ENCODE measurements around the gene INHBC.
"Not testable (repeated sequence)": the region's sequence is repeated elsewhere in the genome, so short reads cannot be mapped to it uniquely, and the experiment has no call there.

INHBC gene

DNA sequence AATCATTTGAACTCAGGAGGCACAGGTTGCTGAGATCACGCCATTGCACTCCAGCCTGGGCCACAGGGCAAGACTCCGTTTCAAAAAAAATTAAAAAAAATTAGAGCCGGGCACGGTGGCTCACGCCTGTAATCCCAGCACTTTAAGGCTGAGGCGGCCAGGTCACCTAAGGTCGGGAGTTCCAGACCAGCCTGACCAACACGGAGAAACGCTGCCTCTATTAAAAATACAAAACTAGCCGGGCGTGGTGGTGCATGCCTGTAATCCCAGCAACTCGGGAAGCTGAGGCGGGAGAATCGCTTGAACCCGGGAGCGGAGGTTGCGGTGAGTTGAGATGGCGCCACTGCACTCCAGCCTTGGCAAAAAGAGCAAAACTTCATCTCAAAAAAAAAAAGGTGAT, 39.5 kb upstream of the INHBC start:
- Histone ChIP-seq H4K20me1 (ENCODE audit: low read depth, low read length) (no peaks in the 10 kb centered on the region), H3F3A (ENCODE audit: insufficient read depth) (no peaks in the 10 kb centered on the region), H3K9ac (ENCODE audit: low read length) (no peak overlapping the region), H3K4me3 (ENCODE audit: insufficient read depth, low read length, poor library complexity, severe bottlenecking) (no peak overlapping the region), H3K27ac (ENCODE audit: low read depth, low read length) (no peak overlapping the region), H3K36me3 (ENCODE audit: low read length) (no peaks in the 10 kb centered on the region), H3K79me2 (ENCODE audit: insufficient read depth, low read length) (peaks cover 5% of the 10 kb centered on the region; the same call in 1 of the 2 replicates), H2AFZ (ENCODE audit: low read depth, low read length, severe bottlenecking) (no peak overlapping the region), H3K4me2 (ENCODE audit: low read depth, low read length, poor library complexity, severe bottlenecking) (no peak overlapping the region), H3K9me3 (ENCODE audit: insufficient read depth, low read length) (no peaks in the 10 kb centered on the region), H3K9me2 (replicated peaks; ENCODE audit: insufficient read depth, low read length) (no peaks in the 10 kb centered on the region), H3K27me3 (ENCODE audit: low read length) (no peaks in the 10 kb centered on the region)
- TF ChIP-seq, protein P1, sequence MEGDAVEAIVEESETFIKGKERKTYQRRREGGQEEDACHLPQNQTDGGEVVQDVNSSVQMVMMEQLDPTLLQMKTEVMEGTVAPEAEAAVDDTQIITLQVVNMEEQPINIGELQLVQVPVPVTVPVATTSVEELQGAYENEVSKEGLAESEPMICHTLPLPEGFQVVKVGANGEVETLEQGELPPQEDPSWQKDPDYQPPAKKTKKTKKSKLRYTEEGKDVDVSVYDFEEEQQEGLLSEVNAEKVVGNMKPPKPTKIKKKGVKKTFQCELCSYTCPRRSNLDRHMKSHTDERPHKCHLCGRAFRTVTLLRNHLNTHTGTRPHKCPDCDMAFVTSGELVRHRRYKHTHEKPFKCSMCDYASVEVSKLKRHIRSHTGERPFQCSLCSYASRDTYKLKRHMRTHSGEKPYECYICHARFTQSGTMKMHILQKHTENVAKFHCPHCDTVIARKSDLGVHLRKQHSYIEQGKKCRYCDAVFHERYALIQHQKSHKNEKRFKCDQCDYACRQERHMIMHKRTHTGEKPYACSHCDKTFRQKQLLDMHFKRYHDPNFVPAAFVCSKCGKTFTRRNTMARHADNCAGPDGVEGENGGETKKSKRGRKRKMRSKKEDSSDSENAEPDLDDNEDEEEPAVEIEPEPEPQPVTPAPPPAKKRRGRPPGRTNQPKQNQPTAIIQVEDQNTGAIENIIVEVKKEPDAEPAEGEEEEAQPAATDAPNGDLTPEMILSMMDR (IDR thresholded peaks at IDR 0.05; ENCODE audit: insufficient read depth, low read length, poor library complexity, severe bottlenecking) = no peak
- TF ChIP-seq EZH2phosphoT487 (conservative IDR thresholded peaks at IDR 0.05; ENCODE audit: low read length) = no peak

DNA sequence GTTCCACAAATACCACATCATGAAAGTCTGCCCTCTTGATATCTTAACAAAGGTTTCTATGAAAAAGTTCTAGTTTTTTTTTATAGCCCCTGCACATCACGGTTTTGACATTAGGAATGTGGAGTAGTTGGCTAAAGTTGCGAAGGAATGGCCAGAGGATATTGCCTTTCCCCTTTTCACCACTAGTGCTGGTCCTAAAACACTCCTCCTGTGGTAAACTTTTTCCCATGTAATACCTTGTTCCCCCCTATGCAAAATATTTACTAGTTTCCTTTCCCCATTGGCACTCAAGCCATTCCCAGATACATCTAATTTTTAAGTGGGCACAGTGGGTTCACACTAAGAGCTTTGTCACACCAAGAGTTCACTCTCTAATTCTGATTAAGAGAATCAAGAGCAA, 37.1 kb upstream of the INHBC start:
- TF ChIP-seq, protein P1 (IDR thresholded peaks at IDR 0.05; ENCODE audit: insufficient read depth, low read length, poor library complexity, severe bottlenecking) = no peak
- TF ChIP-seq EZH2phosphoT487 (conservative IDR thresholded peaks at IDR 0.05; ENCODE audit: low read length) = no peak
- Histone ChIP-seq H3K79me2 (ENCODE audit: insufficient read depth, low read length) (peaks cover 5% of the 10 kb centered on the region), H3K27me3 (ENCODE audit: low read length) (no peaks in the 10 kb centered on the region), H2AFZ (ENCODE audit: low read depth, low read length, severe bottlenecking) (no peak overlapping the region), H3K9me3 (ENCODE audit: insufficient read depth, low read length) (no peaks in the 10 kb centered on the region), H3K9me2 (replicated peaks; ENCODE audit: insufficient read depth, low read length) (no peaks in the 10 kb centered on the region), H3K4me2 (ENCODE audit: low read depth, low read length, poor library complexity, severe bottlenecking) (no peak overlapping the region), H3K9ac (ENCODE audit: low read length) (no peak overlapping the region), H3K36me3 (ENCODE audit: low read length) (no peaks in the 10 kb centered on the region), H4K20me1 (ENCODE audit: low read depth, low read length) (no peaks in the 10 kb centered on the region), H3F3A (ENCODE audit: insufficient read depth) (no peaks in the 10 kb centered on the region), H3K4me3 (ENCODE audit: insufficient read depth, low read length, poor library complexity, severe bottlenecking) (no peak overlapping the region), H3K27ac (ENCODE audit: low read depth, low read length) (no peak overlapping the region)

DNA sequence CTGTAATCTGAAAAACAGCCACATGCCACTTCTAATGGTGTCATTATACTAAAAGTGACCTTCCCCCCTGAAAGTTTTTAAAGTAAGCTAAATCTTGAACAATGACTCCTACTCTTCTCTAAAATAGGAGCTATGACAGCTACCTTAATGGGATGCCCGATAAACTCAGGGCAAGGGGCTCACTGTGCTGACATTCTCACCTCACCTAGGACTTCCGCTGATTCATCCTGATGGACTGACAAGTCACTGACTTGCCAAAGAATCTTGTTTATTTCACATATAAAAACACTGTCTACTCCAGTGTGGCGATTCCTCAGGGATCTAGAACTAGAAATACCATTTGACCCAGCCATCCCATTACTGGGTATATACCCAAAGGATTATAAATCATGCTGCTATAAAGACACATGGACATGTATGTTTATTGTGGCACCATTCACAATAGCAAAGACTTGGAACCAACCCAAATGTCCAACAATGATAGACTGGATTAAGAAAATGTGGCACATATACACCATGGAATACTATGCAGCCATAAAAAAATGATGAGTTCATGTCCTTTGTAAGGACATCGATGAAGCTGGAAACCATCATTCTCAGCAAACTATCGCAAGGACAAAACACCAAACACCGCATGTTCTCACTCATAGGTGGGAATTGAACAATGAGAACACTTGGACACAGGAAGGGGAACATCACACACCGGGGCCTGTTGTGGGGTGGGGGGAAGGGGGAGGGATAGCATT, 34.7 kb upstream of the INHBC start:
- H3K9me3 ChIP-seq (ENCODE audit: insufficient read depth, low read length); H3K4me2 ChIP-seq (ENCODE audit: low read depth, low read length, poor library complexity, severe bottlenecking); H3K4me3 ChIP-seq (ENCODE audit: insufficient read depth, low read length, poor library complexity, severe bottlenecking); H3K27ac ChIP-seq (ENCODE audit: low read depth, low read length); H3K9me2 ChIP-seq (replicated peaks; ENCODE audit: insufficient read depth, low read length); H3F3A ChIP-seq (ENCODE audit: insufficient read depth); H3K27me3 ChIP-seq (ENCODE audit: low read length); H3K9ac ChIP-seq (ENCODE audit: low read length); H2AFZ ChIP-seq (ENCODE audit: low read depth, low read length, severe bottlenecking); H3K36me3 ChIP-seq (ENCODE audit: low read length); H3K79me2 ChIP-seq (ENCODE audit: insufficient read depth, low read length); H4K20me1 ChIP-seq (ENCODE audit: low read depth, low read length): not testable (repeated sequence)

DNA sequence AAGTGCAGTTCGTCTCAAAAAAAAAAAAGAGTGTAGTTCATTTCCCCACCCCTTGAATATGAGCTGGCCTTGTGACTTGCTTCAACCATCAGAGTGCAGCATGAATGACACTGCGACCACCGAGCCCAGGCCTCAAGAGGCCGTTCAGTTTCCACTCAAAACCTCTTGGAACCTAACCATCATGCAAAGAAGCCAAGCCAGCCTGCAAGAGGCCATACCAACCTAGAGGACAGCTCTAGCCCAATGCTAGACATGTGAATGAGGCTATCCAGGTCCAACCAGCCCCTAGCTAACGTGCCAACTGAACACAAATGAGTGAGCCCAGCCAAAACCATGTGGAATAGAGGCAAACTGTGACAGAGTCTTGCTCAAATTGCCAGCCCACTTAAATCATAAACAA, 33.4 kb upstream of the INHBC start:
- Histone ChIP-seq H3F3A (ENCODE audit: insufficient read depth) (no peaks in the 10 kb centered on the region), H2AFZ (ENCODE audit: low read depth, low read length, severe bottlenecking) (no peak overlapping the region), H3K4me2 (ENCODE audit: low read depth, low read length, poor library complexity, severe bottlenecking) (no peak overlapping the region), H4K20me1 (ENCODE audit: low read depth, low read length) (no peaks in the 10 kb centered on the region), H3K9ac (ENCODE audit: low read length) (no peak overlapping the region), H3K36me3 (ENCODE audit: low read length) (no peaks in the 10 kb centered on the region), H3K4me3 (ENCODE audit: insufficient read depth, low read length, poor library complexity, severe bottlenecking) (no peak overlapping the region), H3K79me2 (ENCODE audit: insufficient read depth, low read length) (peaks cover 19% of the 10 kb centered on the region), H3K9me3 (ENCODE audit: insufficient read depth, low read length) (no peaks in the 10 kb centered on the region), H3K27ac (ENCODE audit: low read depth, low read length) (no peak overlapping the region), H3K9me2 (replicated peaks; ENCODE audit: insufficient read depth, low read length) (no peaks in the 10 kb centered on the region), H3K27me3 (ENCODE audit: low read length) (no peaks in the 10 kb centered on the region)
- TF ChIP-seq, protein P1 (IDR thresholded peaks at IDR 0.05; ENCODE audit: insufficient read depth, low read length, poor library complexity, severe bottlenecking) = no peak
- no peak for TF ChIP-seq EZH2phosphoT487 (conservative IDR thresholded peaks at IDR 0.05; ENCODE audit: low read length)

DNA sequence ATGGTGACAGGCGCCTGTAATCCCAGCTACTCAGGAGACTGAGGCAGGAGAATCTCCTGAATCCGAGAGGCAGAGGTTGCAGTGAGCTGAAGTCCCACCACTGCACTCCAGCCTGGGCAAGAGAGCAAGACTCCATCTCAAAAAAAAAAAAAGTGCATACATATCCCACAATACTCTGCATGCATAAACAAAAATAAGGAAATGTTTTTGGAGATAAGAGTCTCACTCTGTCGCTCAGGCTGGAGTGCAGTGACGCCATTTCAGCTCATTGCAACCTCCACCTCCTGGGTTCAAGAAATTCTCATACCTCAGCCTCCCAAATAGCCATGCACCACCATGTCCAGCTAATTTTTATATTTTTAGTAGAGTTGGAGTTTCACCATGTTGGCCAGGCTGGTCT, 32.4 kb upstream of the INHBC start:
- not testable (repeated sequence) for H3K4me2 ChIP-seq (ENCODE audit: low read depth, low read length, poor library complexity, severe bottlenecking); H3F3A ChIP-seq (ENCODE audit: insufficient read depth); H3K9ac ChIP-seq (ENCODE audit: low read length); H3K9me3 ChIP-seq (ENCODE audit: insufficient read depth, low read length); H3K9me2 ChIP-seq (replicated peaks; ENCODE audit: insufficient read depth, low read length); H3K4me3 ChIP-seq (ENCODE audit: insufficient read depth, low read length, poor library complexity, severe bottlenecking); H3K27me3 ChIP-seq (ENCODE audit: low read length); H3K36me3 ChIP-seq (ENCODE audit: low read length); H3K27ac ChIP-seq (ENCODE audit: low read depth, low read length); H2AFZ ChIP-seq (ENCODE audit: low read depth, low read length, severe bottlenecking); H4K20me1 ChIP-seq (ENCODE audit: low read depth, low read length)
- H3K79me2 ChIP-seq (ENCODE audit: insufficient read depth, low read length) = peaks cover 26% of the 10 kb centered on the region

Data from SU-DHL-6 (cell line).